ENCODE results near the gene ROGDI. TPM values are rescaled to one million over a fixed set of nuclear protein-coding genes. Genes with fewer than 3 reads are reported as not detected.

The ROGDI gene
- total RNA-seq, 1 donor, result 28.5 TPM

- no peak for DNase-seq (ENCODE audit: low read depth in 2 of 3, low spot score in 2 of 3)
Observed at GRCh38 chr16:4814542-4815173, 12.2 kb upstream of the ROGDI start.

DNA sequence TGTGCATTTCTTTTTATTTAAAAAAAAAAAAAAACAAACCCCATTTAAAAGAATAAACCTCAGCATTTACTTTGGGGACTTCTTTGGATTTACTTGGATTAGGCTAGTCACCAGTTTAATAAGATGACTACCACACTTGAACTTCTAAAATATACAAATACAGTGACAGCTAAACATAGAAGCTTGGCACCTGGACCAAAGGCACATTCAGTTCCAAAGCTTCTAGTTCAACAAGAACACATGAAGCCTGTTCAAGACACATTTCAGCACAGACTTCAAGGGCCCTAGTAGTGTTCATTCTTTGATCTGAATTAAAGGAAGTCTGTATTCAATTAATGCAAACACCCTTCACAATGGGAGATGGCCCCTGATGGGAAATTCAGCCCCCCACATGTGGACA is 11.6 kb upstream of the ROGDI start:
- DNase-seq (ENCODE audit: low read depth in 2 of 3, low spot score in 2 of 3), result no peak

- DNase-seq (ENCODE audit: low read depth in 2 of 3, low spot score in 2 of 3), result no peak
Observed at GRCh38 chr16:4813251-4814003, 11.0 kb upstream of the ROGDI start.

DNA sequence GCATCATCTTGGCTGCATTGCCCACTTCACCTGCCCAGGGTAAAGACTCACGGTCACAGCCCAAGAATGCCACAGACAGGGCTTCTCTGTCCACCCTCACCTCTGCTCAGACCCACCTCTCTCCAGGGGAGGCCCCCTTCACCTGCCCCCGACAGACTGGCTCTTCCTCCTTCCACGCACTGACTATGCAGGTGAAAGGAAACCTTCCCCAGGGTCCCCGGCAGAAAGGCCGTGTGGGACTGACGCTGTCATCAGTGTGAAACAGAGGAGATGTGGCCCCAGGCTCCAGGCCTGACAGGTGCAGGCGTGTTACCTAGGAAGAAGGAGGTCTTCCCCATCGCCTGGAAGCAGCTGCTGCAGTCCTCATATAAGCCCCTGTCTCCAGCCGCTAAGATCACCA is 9.3 kb upstream of the ROGDI start:
- DNase-seq (ENCODE audit: low read depth in 2 of 3, low spot score in 2 of 3), result no peak

- no peak for DNase-seq (ENCODE audit: low read depth in 2 of 3, low spot score in 2 of 3)
Observed at GRCh38 chr16:4811242-4811641, 8.8 kb upstream of the ROGDI start.

DNA sequence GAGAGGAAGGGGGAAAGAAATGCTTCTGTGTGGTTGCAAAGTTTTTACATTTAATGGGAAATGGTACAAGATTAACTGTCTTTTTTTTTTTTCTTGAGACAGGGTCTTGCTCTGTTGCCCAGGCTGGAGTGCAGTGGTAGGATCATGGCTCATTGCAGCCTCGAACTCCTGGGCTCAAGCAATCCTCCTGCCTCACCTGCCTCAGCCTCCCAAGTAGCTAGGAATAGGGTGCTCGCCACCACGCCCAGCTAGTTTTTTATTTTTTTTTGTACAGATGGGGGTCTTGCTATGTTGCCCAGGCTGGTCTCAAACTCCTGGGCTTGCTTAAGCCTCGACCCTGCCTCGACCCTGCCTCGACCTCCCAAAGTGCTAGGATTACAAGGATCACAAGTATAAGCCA is 3.8 kb upstream of the ROGDI start:
- DNase-seq (ENCODE audit: low read depth in 2 of 3, low spot score in 2 of 3), result no peak

DNA sequence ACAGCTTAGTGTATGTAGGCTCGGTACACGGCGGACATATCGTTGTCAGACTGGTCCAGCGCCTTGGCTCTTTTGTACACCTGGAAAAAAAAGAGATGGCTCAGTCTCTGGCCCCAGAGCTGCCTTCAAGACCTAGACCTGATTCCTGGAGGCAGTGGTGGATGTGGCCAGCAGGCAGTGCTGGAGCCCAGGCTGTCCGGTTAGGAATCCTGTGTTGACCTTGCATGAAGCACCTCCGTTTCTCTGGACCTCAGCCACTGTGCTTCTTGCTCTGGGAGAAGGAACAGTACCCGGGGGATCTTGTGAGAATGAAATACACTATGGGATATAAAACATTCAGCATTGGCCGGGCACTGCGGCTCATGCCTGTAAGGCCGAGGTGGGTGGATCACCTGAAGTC is 2.8 kb upstream of the ROGDI start:
- DNase-seq (ENCODE audit: low read depth in 2 of 3, low spot score in 2 of 3), result no peak

GRCh38 chr16:4803898-4804762 is 1.7 kb upstream of the ROGDI start:
- no peak for DNase-seq (ENCODE audit: low read depth in 2 of 3, low spot score in 2 of 3)

- no peak for DNase-seq (ENCODE audit: low read depth in 2 of 3, low spot score in 2 of 3)
Observed at GRCh38 chr16:4803401-4803844, 990 bp upstream of the ROGDI start.

- DNase-seq (ENCODE audit: low read depth in 2 of 3, low spot score in 2 of 3), result peak; percentile 69 to 90 (median 85)
Observed at GRCh38 chr16:4802659-4803287, 340 bp upstream of the ROGDI start.

DNA sequence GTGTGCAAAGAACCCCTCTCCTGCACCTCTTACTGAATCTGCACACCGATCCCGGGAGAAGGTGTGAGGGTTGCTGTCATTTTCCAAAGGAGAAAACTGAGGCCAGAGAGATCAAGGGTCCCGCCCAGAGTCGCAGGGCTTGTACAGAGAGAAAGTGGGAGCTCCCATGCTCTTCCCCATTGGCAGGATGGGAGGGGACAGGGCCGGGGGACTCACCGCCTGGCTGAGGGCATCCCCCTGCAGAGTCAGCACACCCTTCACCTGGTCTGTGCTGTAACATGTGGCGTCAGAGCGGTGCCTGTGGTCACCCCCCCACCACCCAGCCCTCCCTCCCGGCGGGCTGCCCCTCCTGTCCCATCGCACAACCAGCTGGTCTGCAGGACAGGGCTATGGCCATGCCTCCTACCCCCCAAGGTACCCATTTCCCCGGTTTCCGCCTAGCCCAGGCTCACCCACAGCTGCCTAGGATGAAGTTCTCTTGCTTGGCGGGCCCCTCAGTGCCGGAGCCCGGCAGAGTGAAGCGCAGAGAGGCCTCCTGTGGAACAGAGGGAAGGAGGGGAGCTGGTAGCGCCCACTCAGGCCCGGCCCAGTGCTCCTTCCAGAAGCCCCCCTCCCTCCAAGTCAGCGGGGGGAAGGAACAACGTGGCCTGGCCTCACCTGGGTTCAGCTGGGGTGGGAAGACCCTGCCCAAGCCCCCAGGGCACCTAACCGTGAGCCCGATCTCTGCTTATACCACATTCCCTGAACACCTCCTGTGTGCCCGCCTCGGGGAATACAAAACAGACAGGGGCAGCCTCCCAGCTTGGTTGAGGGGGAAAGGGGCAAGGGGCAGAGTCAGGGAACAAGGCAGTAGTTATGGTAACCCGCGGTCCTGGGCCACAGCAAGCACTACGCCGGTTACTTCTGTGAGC is 1.1 kb downstream of the ROGDI start:
- DNase-seq (ENCODE audit: low read depth in 2 of 3, low spot score in 2 of 3), result no peak

GRCh38 chr16:4800290-4801041 is 2.0 kb downstream of the ROGDI start:
- DNase-seq (ENCODE audit: low read depth in 2 of 3, low spot score in 2 of 3), result peak in 1 of 3 donors; percentile 20

- no peak for DNase-seq (ENCODE audit: low read depth in 2 of 3, low spot score in 2 of 3)
Observed at GRCh38 chr16:4799171-4799855, 3.1 kb downstream of the ROGDI start.

GRCh38 chr16:4798456-4798855 is 4.0 kb downstream of the ROGDI start:
- DNase-seq (ENCODE audit: low read depth in 2 of 3, low spot score in 2 of 3), result no peak

DNA sequence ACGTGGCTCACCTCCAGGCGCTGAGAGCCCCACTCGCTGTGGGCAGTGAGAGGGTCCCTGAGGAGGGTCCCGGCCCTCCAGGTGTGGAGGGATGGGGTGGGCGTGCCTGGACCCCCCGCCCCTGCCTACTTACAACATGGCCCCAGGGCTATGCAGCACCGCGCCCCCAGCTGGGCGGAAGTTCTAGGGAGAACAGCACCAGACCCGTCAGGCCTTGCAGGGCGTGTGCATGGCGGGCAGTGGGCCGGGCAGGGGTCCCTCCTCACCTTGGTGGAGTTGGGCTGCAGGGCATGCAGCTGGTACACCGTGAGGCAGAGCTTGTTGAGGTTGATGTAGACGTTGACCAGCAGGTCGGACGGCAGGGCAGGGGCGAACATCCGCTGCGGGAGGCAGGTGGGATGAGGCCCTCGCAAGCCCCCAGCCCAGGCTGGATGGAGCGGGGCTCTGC is 4.6 kb downstream of the ROGDI start:
- no peak for DNase-seq (ENCODE audit: low read depth in 2 of 3, low spot score in 2 of 3)

- DNase-seq (ENCODE audit: low read depth in 2 of 3, low spot score in 2 of 3), result no peak
Observed at GRCh38 chr16:4796982-4797804, 5.2 kb downstream of the ROGDI start.

GRCh38 chr16:4795828-4796572 is 6.4 kb downstream of the ROGDI start:
- DNase-seq (ENCODE audit: low read depth in 2 of 3, low spot score in 2 of 3), result no peak

Data from hematopoietic multipotent progenitor cell (in vitro differentiated cells).